Esophagus mucosa (tissue), 1 donor: ENCODE data around the gene CYGB. TPM values are rescaled to one million over a fixed set of nuclear protein-coding genes. Genes with fewer than 3 reads are reported as not detected.
A peak's percentile ranks its signal among the peaks of the same experiment; 100 is the strongest.
"Not testable (repeated sequence)": the region's sequence is repeated elsewhere in the genome, so short reads cannot be mapped to it uniquely, and the experiment has no call there.

Experiments
- ATAC-seq: fragments of 200-7000 bp; cut with Tn5 transposase; one replicate; pipeline ENCODE4 v1.9.1; 2020
- total RNA-seq: library from RNA; stranded (reverse); gene quantifications from one replicate; pipeline ENCODE4 v1.2.4, GENCODE V29; 2023
- donor health status: DM: yes; HTN: yes; CAD: no.

CYGB gene
- total RNA-seq, 1 donor from 2014 or later = 2.6 TPM

DNA sequence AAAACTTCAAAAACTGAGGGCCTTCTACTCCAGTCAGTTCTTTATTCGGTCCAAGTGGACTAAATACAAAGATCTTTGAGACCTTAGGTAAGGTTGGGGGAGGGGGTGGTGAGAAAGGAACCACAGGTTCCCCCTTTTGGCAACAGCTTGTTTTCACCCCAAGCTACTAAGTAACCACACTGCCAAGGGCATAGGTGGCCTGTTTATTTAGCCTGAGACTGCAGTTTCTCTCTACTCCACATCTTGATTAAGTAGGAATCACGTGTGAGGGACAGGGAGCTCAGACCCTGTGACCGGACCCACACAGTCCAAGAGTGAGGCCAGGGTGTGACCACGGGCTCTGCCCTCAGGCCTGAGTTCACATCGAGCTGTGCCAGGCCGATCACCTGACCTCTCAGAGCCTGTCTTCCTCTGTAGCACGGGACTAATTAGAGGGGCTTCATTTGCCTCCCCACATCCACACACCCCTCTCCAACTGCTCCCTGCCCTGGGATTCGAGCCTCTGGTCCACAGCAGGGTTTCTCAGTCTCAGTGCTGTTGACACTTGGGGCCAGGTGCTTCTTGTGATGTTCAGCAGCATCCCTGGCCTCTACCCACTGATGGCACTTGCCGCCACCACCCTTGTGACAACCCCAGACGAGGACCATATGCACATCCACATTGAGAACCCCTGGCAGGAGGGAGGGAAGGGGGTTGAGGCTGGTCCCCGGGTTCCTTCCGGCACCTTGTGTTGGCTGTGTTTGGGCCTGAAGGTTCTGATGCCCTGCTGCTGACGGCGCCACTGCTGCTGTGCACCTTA, 30.3 kb upstream of the CYGB start:
- ATAC-seq = peak; percentile 21

DNA sequence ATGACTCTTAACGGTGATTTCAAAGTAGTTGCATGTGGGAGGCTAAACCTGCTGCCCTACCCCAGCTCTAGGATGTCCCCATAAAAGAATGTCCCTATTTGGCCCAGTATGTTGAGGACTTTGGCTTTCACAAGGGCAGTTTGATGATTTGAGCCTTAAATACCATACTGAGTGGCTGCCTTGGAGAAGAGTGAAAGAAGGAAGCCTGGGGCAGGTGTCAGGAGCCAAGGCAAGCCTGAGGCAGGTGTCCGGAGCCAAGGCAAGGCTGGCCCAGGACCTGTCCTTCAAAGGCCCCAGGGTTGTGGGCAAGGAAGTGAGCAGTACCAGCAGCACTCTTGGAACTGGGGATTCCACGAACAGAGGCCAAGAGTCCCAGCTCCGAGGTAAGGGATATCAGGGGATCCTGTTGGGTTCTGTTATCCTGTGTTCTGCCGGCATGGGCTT, 29.5 kb upstream of the CYGB start:
- ATAC-seq = no peak

DNA sequence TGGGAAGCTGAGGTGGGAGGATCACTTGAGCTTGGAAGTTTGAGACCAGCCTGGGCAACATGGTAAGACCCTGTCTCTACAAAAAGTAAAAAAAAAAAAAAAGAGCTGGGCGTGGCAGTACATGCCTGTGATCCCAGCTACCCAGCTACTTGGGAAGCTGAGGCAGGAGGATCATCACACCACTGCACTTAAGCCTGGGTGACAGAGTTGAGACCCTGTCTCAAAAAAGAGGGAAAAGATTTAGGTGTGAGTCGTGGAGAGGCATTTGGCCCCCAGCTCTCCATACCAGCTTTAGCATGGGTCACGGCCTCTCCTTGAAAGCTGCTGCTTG, 29.1 kb upstream of the CYGB start:
- ATAC-seq = no peak

DNA sequence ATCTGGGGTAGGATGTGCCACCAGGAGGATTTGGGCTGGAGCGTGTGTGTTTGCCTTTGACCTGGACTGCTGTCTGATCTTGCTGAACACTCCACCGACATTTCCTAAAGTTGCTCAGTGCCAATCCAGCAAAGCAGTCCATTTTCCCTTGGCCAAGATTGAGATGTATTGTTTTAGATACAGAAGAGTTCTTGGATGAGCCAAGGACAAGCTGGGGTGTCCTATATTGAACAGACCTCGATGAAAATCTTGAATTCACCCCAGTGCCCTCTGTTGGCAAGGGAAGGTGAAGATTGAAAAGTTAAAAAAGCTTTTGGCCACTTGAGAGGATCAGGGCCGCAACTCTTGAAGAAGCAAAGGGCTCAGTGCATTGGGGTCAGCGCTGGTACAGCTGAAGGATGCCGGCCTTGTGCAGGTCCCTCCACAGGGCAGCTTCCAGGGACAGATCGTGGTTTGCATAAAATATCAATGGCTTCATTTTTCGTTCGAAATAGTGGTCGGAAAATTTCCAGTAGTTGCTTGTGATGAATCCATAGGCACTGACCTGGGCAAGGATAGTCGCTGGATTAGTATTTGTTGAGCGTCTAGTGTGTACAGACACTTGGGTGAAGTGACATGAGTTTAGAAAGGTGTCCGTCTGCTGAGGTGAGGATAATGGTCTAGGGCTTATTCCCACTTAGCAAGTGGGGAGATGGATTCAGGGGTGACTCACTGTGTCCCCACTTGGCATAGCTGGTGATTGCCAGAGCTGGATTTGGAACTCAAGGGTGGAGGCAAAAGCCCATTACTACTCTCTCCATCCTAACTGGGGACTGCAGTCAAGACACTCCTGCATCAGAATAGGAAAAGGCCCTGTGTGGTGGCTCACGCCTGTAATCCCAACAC, 28.5 kb upstream of the CYGB start:
- ATAC-seq = no peak

DNA sequence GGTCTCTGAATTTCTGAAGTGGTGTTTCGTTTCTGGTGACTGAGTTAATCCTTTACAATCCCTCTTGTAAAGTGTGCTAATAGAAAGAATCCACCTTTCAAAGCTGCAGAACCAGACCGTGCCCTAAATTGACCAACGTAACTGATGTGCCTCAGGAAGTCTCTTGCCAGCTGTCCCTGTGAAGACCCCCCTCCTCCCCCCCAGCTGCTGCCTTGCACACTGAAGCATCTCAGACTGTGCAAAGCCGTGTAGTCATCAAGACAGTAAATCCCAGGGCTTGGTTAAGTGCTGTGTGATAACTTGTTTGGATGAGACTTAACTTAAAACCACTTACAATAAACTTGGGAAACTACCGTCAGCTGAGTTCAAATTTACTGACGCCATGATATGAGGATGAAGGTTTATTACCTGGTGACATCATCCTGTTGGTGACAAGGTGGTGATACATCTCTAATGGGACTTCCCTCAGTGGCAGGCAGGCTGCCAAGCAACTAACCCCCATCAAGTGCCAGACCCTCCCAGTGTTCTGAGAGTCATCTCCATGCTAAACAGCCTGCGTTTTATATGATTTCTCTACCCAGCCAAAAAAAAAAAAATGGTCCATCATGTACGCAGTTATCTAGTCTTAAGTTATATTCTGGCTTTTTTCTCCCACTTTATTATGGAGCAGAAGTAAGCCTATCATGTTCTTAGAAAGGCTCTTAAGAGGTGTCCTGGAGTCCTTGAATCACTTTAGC, 27.6 kb upstream of the CYGB start:
- peak; percentile 59 for ATAC-seq

DNA sequence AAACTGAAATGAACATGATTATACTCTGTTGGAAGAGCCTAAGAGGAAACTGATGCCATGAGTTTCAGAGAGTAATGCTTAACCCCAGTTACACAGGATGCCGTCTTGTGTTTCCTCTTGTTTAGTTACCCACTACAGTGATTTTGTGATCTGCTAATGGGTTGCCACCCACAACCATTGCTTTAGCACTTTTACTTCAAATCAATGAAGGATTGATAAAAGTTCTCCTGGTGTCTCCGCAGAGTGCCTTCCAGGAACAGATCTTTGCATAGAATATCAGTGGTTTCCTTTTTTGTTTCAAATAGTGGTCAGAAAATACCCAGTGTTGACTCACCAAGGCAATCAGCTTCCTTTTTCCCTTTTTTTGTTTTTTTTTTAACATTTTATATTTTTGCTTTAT, 25.9 kb upstream of the CYGB start:
- ATAC-seq = not testable (repeated sequence)

DNA sequence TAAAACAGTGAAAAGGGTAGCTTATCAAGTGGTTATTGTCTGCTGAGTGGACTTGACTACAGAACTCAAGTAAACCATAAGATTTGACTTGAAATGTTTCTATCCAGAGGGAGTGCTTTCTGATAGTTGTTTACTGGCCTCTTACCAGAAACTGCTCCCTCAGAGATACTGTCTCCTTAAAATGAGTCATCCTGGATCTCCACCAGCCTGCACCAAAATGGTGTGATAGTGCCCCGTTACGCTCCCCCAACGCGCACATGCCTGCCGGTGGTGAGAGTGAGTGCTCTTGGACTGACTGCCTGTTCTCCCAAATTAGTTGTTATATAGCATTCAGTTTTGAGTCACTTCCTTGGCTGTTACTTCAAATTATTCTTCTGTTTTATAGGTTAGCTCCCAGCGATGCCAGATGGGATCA, 25.2 kb upstream of the CYGB start:
- peak; percentile 37 for ATAC-seq

DNA sequence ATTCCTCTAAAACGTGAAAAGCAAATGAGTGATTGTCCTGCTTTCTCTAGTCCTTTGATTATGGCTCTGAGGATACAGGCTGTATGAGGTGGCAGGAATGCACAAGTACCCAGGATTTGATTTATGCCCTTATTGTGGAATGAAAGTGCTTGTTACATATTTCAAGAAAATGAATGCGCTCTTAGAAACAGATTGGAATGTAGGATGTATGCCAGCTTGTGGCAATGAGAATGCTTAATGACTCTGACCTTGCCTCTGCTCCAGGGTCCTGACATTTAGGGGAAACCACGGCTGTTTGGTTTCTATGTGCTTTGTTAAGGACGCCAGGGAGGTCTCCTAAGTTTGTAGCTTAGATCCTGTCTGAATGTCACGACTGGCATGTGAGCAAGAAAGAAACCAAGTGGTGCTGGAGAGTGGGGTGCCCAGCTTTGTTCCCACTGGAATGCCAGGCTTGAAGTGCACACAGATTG, 24.3 kb upstream of the CYGB start:
- ATAC-seq = no peak

DNA sequence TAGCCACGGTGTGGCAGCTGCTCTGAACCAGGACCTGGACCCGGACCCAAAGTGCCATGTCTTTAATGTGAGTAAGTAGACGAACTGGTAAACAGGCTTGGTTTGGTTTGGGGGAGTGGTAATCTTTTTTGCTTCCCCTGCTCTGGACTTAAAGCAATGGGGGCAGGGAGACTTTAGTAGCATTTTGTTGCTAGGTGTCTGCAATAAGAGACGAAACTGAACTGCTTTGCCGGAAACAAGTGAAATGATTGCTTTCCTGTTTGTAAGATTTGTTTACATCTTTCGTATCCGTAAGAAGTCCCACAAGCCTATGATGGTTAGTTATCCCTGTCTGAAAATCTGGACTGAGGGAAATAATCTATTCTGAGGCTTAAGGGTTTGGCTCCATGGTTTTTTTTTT, 23.8 kb upstream of the CYGB start:
- no peak for ATAC-seq

DNA sequence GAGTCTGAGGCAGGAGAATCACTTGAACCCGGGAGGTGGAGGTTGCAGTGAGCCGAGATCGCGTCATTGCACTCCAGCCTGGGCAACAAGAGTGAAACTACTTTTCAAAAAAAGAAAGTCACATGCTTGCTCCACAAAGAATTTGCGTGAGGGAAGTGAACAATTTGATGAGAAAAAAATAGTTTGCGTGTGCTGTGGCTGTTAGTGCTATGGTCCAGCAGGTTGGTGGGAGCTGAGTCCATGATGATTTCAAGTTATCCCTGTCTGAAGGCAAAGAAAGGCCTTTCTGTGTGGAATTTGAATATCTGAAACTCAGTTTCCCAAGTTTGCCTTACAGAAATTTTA, 23.3 kb upstream of the CYGB start:
- ATAC-seq = no peak

DNA sequence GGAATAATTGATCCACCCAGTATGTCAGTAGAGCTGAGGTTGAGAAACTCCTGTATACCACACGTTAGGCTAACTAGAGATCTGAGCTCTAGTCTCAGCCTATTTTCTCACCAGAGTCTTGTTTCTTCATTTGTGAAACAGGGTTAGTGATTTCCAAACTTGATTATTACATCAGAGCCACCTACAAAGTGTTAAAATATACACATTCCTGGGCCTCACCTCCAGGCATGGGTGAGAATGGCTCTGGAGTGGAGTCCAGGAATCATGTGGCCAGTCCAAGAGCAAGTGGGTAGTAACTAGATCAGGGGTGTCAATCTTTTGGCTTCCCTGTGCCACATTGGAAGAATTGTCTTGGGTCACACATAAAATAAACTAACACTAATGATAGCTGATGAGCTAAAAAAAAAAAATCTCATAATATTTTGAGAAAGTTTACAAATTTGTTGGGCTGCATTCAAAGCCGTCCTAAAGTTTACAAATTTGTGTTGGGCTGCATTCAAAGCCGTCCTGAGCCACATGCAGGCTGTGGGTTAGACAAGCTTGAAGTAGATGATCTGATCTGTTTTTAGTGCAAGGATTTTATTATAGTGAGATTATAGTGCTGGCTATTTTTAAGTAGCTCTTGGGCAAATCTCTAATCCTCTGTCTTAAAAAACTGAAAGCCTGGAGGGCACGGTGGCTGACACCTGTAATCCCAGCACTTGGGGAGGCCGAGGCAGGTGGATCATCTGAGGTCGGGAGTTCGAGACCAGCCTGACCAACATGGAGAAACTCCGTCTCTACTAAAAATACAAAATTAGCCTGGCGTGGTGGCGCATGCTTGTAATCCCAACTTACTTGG, 22.7 kb upstream of the CYGB start:
- ATAC-seq = no peak

GRCh38 chr17:76559460-76559859, 22.0 kb upstream of the CYGB start:
- not testable (repeated sequence) for ATAC-seq

GRCh38 chr17:76558198-76559095, 20.9 kb upstream of the CYGB start:
- ATAC-seq = no peak

DNA sequence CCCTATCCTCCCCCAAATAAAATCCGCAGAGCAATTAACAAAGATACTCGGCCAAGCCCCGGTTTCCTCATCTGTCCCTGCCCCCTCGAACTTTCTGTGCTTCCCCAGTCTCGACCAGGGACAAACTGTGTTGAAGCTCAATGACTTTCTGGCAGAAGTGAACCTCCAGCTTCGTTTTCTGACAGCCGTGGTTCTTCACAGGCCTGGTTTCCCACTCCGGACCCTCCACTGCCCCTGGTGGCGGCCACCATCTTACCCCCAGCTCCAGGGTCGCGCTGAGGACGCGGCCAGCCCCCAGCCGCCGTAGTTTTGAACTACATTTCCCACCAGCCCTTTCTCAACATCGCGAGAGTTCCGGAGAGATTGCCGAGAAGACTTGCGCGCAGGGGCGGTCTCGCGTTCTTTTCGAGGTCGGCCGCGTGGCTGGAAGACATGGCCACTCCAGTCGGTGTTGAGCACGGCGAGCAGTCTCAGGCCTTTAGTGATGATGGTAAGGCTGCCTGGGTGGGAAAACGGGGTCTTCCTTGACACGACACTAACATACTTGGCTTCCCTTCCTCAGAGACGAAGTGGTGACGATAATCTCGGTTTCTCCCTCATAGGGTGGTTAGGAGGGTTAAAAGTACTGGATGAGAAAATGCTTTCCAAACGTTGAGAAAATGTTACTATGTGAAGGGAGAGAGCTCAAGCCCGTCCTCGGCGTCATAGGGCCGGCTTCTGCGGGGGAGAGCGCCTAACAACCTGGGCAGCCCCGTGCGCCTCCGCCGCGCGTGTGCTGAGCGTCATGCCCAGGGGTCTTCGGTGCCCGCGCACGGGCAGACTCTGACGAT, 20.1 kb upstream of the CYGB start:
- peak; percentile 82 for ATAC-seq

DNA sequence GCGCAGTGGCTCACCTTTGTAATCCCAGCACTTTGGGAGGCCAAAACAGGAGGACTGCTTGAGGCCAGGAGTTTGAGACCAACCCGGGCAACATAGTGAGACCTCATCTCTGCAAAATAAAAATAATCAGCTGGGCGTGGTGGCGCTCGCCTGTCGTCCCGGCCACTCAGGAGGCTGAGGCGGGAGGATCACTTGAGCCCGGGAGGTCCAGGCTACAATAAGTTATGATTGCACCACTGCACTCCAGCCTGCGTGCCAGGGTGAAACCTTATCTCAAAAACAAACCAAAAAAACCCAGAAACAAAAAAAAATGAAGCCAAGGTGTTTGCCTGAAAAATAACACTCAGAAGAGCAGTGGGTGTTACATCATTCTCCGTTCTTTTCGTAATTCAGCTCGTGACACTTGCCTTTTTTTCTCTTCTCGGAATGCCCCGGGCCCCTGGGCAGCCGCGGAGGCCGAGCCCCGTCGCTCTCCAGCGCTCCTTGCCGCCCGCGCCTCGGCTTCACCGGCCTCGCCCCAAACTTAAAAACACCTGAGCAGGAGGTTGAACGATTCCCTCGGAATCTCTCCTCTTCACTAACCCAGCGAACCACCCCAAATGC, 19.4 kb upstream of the CYGB start:
- peak; percentile 18 for ATAC-seq

DNA sequence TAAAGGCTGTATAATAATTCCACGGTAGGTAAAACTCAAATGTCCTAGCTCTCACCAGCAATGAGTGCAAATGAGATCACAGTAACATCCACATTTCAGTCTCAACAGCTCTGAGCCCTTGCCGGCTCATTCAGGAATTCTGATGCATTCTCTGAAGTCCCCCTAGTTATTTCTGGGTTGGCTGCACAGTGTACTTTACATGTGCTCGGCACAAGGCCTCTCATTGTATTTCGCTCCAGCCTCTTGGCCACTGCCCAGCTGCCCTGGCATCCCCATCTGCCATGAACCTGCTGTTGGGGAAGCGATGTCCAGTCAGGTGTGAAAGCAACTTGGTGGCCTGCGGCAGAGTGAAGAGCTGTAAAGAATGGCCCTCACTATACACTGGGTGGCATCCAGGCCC, 16.6 kb upstream of the CYGB start:
- no peak for ATAC-seq

- ATAC-seq = no peak
Observed at GRCh38 chr17:76553178-76553908, 15.8 kb upstream of the CYGB start.

DNA sequence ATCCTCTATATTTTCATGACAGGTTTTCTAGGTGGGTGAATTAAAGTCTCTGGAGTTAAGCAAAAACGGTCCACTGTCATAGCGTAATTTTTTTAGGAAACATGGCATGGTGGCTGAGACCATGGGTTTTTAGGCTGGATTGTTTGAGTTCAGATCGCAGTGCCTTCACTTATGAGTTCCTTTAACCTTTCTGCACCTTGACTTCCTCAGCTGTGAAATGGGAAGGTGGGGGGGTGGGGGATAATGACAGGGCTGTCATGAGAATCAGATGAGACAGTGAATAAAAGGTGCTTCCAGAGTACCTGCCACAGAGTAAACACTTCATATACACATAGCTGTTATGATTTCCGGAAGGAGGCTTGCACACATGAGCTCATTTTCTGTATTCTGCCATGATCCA, 14.2 kb upstream of the CYGB start:
- ATAC-seq = no peak
